CD4-positive, alpha-beta T cell treated with Interleukin-6 for 4 hours (primary cell): ENCODE results near the gene SEMA6A.

ENCODE experiments used
- DNase-seq: peaks from one replicate; pipeline ENCODE4 v3.0.0-alpha.2; 2020; ENCODE audit warnings: mixed read lengths

Gene SEMA6A

DNA sequence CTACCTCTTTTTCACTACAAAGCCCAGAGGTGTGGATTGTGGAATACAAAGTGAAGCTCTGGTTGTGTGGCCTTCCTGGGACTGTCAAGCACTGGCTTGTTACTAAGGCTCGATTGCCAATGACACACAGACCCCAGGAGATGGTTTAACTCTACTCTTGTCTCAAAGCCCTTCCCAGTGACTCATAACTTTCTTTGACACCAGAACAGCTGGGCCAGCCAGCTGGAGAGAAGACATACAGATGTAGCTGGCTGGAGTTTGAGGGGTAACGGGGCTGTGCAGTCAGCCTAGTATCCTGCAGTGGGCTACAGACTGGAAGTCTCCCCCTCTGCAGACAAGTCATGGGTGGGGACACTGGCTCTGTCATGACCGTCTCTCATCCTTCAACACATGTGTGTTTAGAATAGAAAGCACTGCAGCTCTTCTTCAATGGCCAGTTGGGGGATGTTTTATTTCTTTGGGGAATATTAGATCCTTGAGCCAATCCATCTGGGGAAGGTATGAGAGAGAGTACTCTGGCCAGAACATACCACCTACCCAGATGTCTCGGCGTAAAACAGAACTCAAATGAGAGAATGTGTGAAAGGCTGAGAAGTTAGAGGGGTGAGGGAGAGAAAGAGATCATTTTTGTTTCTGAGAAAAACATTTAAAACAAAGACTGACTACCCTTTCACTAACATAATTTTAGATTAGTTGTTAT, 53.3 kb downstream of the SEMA6A start:
- DNase-seq = no peak

DNA sequence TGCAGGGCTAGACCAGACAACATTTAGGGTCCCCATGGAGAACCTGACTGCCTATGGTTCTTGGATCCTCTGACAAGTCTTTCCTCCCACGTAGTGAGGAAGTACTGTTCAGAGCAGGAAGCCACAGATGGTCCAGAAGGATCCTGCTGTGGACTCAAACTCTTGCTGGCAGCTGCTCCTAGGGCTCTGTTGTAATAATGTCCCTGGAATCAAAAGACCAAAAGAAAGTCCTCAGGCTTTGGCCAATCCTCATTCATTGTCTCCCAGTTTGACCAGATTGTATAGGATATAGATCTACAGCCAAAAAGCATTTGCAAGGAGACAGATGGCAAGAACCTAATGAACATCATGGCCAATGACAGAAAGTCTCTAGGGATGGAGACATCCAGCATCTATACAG, 53.9 kb downstream of the SEMA6A start:
- no peak for DNase-seq

DNA sequence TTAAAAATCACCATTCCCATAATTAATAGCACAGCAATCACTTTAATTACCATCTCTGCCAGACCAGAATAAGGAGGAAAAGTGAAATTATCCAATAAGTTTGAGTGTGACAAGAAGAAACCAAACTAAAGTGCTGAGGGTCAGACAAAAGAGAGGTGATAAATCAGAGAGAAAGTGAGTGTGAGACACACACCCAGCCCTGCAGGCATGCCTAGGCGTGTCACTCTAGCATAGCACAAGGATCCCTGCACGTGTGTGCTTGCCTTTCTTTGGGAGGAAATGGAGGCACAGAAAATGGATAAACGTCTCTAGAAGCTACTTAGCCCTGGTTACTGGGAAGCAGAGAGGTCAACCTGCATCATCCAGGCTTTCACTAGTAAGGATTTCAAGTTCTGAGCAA, 56.2 kb downstream of the SEMA6A start:
- DNase-seq = no peak

DNA sequence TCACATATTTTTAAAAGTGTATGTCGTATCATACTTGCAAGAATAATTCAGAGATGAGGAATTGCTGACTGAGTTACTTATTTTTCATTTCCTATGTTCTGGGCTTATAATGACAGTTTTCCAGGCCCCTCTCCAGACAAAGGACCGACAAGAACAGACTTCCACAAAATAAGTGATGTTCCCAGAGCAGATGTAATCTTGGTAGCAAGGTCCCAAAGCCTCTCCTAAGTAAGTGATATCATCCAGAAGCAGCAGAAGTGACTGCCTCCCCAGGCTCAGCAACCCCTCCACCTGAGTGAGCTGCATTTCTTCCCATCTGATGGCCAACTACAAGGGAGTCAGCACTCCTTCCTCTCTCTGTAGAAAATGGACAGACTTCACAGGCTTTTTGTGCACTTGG, 57.1 kb downstream of the SEMA6A start:
- DNase-seq = no peak

DNA sequence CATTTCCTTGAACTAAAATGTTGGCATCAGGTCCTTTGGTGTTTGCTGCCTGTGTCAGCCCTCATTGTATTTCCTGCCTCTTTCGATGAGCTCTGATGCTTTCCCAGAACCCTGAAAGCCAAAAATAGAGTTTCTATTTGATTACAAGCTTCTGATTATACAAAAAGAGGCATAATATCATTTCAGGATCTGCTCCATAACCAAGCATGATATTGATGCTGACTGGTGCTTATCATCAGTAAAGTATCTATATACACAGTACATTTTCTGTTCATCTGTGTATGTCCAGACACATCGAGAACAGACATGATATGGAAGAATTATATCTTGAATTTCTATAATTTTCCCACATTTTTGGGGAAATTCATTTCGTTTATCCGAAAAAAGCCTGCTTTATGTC, 58.6 kb downstream of the SEMA6A start:
- no peak for DNase-seq

DNA sequence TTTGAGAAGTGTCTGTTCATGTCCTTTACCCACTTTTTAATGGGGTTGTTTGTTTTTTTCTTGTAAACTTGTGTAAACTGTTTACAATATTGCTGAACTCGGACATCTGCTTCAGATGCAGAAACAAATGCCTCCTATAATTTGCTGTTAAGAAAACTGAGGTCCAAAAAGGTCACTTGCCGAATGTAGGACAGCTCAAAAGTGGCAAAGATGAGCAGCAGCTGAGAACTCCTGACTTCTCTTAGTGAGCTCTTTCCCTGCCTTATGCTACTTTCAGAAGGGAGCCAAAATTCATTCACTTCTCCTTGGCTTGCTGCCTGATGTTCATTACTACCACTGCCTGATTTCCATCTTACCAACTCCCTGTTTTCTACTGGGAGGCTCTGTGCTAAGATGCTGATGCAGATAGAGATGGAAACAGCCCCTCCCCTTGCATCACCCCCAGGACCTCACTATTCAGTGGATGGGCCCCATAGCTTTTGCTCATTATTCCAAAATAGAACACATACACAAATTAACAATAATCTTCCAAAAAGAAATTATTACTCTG, 60.1 kb downstream of the SEMA6A start:
- no peak for DNase-seq

DNA sequence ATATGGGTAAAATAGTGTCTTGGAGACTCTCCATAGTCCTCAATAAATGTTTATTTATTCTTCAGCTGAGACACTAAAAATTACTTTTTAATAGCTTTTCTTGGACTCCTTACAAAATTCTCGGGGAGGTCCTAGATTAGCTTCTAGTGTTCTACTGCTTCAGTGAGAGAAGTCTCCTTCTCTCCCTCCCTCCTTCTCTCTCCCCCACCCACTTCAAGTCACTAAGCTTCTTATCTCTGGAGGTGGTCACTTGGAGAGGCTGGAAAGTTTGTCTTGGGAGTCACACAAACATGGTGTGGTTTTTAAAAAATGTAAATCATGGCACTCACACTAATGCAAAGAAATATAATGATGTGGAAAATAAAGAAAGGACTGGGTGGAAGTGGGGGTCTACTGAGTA, 64.1 kb downstream of the SEMA6A start:
- no peak for DNase-seq

DNA sequence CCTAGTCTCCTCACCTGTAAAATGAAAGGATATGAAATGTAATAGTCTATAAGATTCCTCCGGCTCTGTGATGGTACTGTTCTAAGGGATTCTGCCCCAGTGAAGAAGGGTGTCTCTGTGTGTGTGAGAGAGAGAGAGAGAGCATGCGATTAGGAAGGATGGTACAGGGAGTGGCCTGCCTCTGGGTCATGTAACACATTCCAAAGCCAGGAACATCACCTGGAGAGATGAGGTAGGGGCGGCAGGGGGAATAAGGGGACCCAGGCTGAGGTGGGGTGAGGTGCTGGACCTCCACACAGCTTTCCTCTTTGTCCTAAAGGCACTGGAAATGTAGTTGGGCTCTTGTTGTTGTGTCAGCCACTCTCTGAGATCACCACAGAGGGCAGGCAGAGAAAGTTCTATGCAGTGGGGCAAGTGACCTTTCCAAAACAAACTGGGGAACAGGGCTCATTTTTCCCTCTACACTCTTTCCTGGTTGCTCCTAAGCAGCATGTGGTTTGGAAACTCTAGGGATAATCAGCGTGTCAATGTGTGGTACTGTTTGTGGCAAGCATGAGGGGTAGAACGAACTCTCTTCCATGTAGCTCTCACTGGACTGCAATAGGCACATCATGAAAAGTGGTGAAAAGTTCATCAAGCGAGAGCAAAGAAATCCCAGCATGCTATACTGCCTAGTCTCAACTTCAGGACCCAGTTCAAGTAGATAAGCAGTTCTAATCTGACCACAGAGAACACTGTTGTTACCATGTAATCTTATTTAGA, 65.0 kb downstream of the SEMA6A start:
- DNase-seq = no peak

DNA sequence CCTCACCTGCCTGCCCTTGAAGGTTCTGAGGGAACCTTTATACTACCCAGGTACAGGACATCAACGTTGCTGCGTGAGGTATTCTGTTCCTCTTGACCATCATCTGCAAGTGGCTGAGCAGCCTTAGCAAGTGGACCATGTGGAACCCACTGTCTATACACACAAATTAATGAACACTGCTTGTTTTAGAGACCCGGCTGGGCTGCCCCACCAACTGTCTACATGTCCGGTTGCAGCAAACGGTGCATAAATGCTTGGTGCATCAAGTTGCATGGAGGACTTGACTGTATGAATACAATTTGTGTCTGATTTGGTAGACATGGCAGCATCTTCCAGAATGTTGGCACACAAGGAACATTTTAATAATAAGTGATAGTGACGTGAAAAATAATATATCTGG, 65.8 kb downstream of the SEMA6A start:
- DNase-seq = no peak

DNA sequence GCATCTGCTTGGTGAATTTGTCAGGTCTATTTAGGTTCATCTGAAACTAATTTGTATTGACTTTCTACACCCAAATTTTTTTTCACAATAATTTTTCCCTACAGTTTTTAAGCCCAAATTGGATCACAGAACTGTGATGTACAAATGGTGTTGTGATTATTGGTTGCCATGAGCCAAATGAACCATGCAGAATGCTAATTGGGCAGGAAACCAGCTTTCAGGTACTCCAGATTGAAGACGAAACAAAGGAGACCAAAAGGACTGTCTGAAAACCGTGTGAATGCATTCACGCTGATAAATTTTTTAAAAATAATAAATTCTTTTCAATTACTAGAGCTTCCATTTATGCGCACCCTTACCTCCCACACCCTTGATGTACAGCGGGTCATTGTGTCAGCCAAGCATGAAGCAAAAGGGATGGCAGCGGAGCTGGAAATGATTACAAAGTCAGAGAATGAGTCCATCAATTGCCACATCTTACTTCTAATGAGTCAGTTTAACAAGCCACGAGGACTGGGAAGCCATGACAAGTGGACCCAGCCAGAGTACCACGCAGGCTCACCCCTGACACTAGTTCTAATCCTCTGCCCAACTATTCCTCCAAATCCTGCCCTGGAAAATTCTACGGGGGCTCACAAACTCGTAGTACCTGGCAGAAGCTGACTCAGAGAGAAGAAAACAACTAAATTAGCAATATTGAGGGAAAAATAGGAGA, 66.5 kb downstream of the SEMA6A start:
- DNase-seq = no peak

DNA sequence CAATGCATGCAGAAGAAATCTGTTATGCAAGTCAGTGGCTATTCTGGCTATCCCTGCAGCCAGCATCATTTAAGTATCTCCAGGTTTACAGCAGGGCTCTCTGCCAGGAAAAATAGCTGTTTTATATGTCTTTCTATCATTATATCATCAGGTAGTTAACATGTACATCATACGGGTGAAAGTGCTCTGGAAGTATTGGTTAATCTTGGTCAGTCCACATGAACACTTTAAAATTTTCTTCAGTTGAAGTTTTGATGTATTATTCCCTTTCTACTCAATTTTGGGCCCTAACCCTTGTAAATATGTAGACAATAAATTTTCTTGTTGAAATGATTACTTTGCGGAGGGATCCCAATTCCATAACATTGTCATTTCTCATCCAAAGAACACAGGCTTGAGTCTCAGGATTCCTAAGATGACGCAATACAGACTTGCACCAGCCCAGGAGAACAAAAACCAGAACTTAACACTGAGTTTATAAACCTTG, 67.5 kb downstream of the SEMA6A start:
- no peak for DNase-seq

DNA sequence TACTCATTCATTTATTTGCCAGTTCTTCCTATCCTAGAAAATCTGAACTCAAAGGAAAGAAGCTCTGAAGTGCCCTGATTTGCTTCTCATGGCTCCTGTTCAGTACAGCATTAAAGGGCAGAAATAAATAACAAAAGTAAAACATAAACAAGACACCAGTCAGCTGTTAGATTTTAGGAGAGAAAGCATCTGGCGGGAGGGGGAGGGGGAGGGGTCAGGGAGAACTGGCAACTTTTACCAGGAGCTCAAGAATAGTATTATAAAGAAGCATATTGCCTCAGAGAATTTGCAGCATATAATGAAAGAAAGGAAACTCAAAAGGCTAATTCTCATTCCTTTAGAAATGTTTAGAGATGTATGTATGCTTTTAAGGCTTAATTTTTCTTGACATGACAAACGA, 68.1 kb downstream of the SEMA6A start:
- no peak for DNase-seq

DNA sequence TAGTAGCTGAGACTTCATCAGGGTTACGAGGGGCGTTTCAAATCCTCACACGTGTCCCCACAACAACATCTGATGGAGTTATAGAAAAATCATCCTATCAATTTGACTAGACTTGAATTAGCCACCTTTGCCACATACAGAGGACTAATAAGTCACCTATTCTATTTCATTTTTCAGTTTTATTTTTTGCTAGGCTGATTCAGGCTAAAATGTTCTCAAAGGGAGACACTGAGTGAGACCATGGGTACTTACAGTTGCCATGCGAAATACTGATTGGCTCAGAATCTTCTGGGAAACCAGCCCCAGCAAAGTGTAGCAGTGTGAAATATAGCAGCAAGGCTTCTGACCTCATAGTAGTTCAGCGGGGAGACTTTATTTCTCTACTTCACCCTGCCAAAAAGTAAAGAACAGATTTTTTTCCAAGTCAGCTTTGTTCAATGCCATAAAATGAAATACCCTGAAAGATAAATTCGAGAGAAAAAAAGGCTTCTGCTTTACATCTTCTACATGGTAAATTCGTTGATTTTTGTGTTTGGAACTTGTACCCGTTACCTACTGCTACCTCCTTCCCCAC, 69.9 kb downstream of the SEMA6A start:
- no peak for DNase-seq

DNA sequence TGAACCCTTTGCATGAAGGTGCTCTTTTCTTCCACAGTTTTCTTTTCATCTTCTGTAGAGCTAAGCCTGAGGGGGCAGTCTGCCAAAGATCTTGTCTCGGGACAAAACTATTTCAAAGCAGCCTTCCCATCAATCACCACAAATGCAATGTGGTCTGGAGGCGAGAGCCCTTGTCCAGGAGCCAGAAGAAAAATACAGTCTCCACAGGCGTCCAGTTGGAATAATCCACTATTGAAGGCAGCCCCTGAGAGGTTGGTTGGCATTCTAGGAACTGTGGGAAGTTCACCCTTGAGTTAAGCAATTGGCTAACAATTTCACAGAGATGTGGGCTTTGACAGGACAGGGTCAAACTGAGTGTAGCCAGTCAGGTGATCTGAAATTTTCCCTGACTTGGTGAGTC, 72.0 kb downstream of the SEMA6A start:
- DNase-seq = no peak

DNA sequence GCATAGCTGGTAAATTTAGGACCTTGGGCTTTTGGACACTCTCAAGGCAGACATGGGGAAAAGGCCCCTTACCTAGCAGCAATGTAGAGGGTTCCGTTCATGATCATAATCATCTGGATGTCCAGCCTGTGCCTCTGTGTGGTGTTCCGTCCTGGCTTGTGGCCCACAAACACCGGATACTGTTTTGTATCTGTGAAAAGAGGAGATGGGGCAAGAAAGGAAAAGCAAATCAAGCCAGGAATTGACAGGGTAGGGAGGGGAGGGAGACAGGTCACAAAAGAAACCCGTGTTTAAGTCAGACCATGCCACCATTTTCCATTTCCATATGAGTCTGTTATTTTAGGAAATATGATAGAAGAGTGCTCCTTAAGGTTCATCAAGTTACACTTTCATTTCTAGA, 72.5 kb downstream of the SEMA6A start:
- DNase-seq = no peak

DNA sequence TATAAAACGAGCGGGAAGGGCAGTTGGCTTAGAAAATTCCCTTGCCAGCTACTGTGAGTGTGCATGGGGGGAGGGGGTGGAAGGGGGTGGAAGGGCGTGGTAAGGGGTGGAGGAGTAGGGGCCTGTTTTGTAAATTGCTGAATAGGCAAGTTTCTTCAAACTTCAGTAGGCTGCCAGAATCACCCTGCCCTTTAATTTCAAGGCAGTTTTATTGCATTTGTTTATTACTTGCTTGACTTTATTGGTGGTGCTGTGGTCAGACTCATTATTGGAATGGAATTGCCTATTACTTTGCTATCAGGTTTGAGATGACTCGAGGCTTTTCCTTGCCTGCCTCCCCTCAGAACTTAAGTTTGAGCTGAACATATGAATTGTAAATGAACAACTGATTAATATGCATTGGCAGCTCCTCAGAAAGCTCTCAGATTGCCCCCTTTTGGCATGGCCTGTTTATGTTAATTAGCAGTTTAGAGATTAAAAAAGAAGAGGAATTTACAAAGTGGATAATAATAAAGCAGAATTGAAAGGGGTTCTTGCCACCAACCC, 76.0 kb downstream of the SEMA6A start:
- no peak for DNase-seq

DNA sequence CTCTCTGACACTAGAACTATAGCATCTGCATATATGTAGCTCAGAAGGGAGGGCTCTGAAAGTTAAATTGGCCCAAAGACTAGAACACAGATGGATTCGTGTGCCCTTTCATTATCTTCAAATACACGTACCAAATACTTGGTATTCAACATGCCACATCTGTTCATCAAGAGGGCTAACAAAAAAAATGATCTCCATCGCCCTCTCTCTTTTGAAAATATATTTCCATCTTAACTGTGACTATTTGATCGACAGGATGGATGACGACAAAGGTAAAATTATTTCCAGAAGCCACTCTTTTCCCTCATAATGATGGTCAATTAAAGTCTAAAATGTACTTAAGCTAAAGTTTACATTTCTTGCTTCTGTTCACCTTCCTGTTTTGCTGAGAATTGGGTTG, 77.0 kb downstream of the SEMA6A start:
- no peak for DNase-seq

DNA sequence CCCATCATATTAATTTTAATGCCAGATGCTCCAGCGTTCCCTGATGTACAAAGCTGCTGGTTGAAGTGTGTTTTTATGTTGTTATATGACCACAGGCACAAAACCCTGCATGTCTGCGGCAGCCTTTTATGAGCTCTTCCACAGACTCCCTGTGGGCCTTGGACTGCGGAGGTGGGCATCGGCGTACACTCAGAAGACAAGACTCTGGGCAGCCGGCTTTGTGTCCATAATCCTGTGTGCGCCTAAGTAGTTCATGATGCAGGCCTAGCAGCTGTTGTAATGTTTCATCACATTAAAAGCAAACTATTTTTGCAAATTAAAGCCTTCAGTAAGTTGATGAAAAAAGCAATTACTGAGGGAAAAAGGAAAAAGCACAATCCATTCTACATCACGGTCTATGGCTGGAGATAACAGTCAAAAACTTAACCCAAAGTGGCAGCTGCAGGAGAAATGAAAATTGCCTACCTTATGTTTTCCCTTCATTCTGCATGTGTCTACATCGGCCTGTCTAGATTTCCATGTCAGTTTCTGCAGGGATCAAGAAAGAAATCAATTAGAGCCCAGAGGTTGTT, 78.8 kb downstream of the SEMA6A start:
- DNase-seq = no peak

DNA sequence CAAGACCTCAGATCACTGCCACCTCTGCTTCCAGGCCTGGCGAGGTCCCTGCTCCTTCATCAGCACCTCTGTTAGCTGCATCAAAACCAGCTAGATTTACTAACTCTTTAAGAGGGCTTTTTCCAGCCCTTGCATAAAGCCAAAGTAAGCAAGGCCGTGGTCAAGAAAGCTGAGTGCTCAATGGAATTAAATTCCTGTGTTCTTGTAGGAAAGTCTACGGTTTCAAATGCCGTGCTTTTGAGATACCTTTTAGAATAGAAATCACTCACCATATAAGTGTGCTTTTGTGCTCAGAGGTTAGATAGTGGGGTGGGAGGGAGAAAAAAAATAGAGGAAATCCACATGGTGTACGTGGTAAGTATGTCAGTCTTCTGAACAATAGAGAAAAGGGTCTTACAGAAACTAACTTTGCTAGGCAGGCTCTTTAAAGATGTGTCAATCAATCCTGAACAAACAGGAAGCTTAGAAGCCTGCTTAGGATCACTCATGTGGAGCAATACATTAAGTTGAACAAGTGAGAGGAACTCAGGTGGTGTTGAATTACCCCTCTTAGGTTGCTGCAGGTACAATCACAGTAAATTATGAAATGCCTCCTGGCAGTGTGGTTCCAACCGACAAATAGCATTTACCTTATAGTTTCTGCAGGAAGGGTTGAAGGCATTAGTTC, 79.7 kb downstream of the SEMA6A start:
- no peak for DNase-seq

DNA sequence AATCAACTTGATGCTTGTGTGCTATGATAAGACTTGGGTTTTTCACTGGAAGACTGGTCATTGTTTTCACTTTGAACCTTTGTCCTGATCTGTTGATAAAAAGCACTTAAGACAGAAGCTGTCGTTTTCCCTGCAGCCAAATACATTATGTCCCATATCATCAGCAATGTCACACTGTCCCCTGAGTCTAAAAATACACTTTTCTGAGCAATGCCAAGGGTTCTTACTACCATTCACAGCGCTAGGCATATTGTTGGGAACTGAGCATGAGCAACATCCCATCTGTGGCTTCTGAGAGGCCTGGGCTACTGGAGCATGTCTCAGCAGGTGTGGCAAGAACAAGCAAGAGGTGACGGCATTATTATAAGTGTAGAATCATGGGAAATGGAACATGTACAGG, 81.8 kb downstream of the SEMA6A start:
- DNase-seq = no peak

DNA sequence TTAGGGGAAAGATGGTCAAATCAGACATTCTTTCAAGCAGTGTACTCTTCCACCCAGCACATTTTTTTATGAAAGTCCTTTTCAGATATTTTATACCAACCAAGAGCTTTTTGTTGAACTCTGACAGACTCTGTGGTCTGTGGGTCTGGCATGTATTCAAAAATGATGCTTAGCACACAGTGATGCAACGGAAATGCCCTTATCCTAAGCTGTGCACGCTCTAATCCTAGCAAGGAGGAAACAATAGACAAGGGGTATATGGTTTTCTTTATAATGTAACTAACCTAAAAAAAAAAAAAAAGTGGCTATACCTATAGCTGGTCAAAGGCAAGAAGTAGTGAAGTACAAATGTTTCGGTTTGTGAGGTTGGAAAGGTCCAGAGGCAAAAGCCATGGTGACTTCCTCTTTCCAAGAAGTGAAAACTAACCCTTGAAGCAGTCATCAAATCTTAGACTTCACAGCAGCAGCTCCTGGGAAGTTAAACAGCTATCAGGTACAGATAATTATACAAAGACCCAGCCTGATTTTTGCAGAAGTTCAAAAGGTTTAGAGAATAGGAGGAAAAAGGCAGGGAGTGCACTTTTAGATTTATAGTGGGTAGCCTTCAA, 82.5 kb downstream of the SEMA6A start:
- no peak for DNase-seq
